IPS DF 19.7 (cell line): Measurements from ENCODE around the gene FAM193B.
"Not testable (repeated sequence)": the region's sequence is repeated elsewhere in the genome, so short reads cannot be mapped to it uniquely, and the experiment has no call there.

Experiments used
- DNase-seq: peaks from one replicate; pipeline ENCODE4 v3.0.0-alpha.2; 2013; ENCODE audit warnings: low read depth, low spot score

FAM193B gene

DNA sequence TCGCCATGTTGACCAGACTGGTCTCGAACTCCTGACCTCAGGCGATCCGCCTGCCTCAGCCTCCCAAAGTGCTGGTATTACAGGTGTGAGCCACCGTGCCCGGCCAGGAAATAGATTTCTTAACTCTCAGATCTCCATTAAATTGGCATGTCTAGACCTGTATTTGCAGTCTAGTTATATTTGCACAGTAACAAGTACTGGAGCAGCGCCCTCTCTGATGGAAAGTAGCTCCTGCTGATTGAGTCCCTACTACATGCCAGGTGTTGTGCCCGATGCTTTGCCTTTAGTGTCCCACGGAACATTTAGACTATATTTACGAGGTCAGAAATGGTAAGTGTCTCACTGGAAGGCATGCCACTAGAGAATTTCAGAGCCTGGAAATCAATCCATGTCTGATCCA lies 21.8 kb upstream of the FAM193B start:
- DNase-seq: no peak

GRCh38 chr5:177575488-177575887 lies 21.1 kb upstream of the FAM193B start:
- no peak for DNase-seq

DNA sequence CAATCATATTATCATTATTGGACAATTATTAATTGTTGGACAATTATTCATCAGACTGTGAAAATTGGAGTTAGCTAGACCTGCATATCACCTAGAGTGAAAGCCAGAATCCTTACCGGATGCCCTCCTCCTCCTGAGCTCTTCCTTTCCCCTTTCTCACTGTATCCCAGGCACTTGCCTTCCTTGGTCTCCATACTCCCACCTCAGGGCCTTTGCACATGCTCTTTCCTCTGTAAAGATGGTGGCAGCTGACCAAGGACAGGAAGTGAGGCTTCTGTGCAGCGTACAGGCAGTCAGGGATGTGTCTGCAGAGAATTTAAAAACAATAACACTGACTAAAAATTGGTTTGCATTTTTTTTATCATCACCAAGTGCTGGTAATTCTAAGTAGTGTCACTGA lies 15.5 kb upstream of the FAM193B start:
- DNase-seq: no peak

DNA sequence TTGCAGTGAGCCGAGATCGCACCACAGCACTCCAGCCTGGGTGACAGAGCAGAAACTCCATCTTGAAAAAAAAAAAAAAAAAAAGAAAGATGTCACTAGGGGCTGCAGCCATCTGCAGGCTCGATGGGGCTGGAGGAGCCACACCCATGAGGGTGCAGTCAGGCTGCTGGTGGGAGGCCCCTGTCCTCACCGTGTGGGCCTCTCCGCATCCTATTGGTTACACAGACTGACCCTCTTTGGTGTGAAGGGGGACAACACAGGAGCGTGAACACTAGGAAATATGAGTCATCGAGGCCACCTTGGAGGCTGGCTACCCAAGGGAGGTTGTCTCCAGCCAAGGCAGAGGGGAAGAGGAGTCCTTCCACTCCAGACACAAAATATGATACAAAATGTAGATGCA lies 14.0 kb upstream of the FAM193B start:
- no peak for DNase-seq

- no peak for DNase-seq
Measured at GRCh38 chr5:177565046-177565445, 10.7 kb upstream of the FAM193B start.

GRCh38 chr5:177559446-177559941 lies 5.1 kb upstream of the FAM193B start:
- DNase-seq: not testable (repeated sequence)

DNA sequence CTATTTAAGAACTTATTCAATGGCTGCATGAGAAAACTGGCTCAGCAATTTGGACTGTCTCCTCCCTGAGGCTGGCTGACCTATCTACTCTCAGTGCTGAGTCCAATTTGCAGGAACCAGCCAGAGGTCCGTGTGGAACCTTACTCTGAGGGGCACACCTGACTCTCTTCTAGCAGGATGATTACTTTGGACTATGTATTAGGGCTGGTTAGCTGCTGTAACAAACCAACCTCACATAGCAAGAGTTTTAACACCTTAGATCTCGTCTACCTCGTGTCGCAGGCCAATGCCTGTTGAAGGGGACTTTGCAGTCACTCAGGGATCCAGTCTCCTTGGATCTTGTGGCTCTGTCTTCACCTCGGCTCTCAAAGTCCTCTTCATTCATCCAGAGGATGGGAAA lies 3.4 kb upstream of the FAM193B start:
- DNase-seq: no peak

GRCh38 chr5:177557041-177557647 lies 2.8 kb upstream of the FAM193B start:
- peak; percentile 25 for DNase-seq

- DNase-seq: no peak
Measured at GRCh38 chr5:177555665-177556064, 1.3 kb upstream of the FAM193B start.

GRCh38 chr5:177555228-177555627 lies 865 bp upstream of the FAM193B start:
- DNase-seq: no peak

DNA sequence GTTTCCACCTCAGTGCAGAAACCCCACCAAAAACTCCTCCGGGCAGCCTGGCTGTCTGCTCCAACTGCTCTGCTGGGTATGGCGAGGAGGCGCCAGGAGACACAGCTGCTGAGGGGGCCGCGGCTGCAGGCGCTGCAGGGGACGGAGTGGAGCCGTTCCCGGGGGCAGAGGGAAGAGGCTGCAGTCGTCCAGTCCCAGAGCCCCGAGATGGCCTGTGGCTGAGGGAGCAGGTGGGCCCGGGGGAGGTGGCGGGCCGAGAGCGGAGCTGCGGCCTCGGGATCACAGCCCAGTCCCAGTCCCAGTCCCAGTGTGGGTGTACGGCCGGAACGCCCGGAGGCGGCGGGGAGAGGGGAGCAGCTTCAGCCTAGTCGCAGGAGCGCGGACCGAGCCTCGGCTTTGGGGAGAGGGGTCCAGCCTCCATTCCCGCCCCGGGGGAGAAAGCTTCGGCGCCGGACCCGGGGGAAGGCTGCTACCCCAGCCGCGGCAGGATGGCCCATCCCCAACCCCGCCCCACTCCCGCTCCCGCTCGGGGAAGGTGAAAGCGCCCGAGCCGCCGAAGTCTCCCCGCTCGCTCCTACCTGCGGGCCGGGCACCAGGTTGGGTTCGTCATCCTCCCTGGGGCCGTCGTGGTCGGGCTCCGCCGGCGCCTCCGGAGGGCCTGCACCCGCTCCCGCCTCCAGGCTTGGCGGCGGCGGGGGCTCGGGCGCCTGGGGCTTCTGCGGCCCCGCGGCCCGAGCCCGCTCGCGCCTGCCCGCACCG lies 513 bp downstream of the FAM193B start:
- no peak for DNase-seq

- no peak for DNase-seq
Measured at GRCh38 chr5:177552839-177553455, 1.4 kb downstream of the FAM193B start.

- DNase-seq: no peak
Measured at GRCh38 chr5:177550122-177550521, 4.2 kb downstream of the FAM193B start.

DNA sequence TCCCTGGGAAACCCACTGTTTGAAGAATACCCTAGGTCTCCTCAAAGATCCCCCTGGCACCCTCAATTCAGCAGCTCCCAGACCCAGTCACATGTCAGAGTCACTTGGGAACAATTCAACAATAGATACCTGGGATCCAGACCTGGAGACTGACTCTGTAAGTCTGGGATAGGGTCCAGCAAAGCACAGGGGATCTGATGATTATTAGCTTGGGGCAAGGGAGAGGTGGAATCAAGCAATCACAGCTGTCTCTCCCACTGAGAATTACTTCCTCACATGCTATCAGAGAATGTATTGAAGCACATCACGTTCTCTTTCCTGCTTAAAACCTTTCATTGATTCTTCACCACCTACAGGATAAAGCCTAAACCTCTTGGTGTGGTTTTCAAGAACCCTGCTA lies 5.9 kb downstream of the FAM193B start:
- no peak for DNase-seq

DNA sequence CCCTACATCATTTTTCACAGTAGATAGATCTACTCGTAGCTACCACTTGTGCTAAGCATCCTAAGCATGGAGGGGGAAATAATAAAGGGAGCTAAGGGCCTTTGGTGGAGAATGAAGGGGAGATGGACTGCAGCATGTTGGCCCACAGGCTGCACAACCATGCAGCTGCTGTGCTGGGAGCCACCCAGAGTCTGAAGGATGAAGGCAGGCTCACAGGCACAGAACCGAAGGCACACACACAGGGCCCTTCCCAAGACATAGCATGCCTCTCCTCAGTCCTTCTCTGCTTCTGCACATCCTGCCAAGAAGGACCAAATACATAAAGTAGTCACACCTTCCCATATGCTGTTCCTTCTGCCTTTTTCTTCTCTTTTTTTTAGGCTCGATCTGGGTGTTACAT lies 6.6 kb downstream of the FAM193B start:
- no peak for DNase-seq

GRCh38 chr5:177546258-177546741 lies 8.1 kb downstream of the FAM193B start:
- no peak for DNase-seq

- DNase-seq: no peak
Measured at GRCh38 chr5:177545487-177546257, 8.7 kb downstream of the FAM193B start.

- no peak for DNase-seq
Measured at GRCh38 chr5:177542816-177543465, 11.4 kb downstream of the FAM193B start.

- DNase-seq: no peak
Measured at GRCh38 chr5:177540438-177540837, 13.9 kb downstream of the FAM193B start.

DNA sequence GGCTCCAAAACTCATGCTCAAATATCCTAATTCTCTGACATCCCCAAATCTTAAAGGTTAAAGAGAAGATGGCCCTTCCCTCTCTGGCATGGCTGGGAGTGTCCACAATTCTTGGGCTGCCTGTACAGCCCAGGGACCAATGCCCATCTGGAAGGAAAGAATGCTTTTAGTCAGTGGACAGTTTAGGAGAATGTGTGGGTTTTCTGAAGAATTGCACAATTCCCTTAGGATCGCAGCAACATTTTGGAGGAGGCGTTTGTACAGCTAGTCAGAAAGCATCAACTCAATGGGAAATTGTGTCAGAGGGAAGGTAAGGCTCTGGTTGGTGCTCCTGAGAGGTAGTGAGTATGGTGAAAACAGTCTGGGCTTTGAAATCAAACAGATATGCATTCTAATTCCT lies 15.0 kb downstream of the FAM193B start:
- no peak for DNase-seq

GRCh38 chr5:177538876-177539275 lies 15.5 kb downstream of the FAM193B start:
- no peak for DNase-seq
